Measurements from ENCODE around the gene GPR132. TPM values are rescaled to one million over a fixed set of nuclear protein-coding genes. Genes with fewer than 3 reads are reported as not detected.

Gene GPR132
- total and polyA plus RNA-seq, 9 of the 15 experiments (the other 6 are each of a cell fraction or from before 2014, with no cell fraction given), result 0.01 to 1.1 (median 0.25) TPM; not detected in 1

DNA sequence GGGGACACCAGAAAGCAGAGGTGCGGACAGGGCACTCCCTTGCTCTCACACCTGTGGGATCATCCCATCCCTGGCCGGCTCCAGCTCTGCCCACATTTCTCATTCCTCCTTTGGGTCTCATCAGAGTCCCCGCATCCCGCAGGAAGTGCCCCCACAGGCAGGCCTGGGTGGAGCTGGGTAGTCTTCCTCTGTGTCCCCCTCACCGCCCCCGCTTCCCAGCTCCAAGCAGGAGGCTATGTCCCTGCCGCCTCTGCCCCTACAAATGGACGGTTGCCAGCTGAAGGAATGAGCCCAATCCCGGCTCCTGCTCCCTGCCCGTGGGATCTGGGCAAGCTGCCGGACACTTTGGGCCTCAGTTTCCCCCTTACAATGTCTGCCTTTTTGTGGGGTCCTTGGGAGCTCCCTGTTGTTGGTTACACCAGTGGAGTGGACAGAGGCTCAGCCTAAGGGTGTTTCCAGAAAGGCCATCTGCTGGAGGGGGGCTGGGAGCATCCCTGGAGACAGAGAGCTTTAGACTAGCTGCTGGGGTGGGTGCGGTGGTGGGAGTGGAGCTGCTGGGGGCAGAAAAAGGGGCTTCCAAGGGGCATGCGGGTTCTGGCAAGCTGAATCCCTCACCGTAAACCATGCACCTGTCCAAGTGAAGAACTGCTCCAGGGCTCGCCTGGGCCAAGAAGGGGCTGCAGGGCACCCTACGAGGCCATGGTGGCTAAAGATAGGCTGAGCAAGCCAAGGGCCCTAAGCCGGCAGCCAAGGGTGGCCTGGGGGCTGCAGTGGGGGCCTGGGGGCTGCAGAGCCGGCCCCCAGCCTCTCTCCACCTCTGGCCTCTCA, 7.9 kb upstream of the GPR132 start:
- FAIRE-seq, result no peak

More for the DNA sequence above, 7.9 kb upstream of the GPR132 start:
- Histone ChIP-seq H3K79me2 (ENCODE audit: control insufficient read depth, insufficient read depth, low read length) (no peaks in the 10 kb centered on the region), H3K4me3 (no peak overlapping the region), H3K4me2 (ENCODE audit: insufficient read depth, low read length) (no peak overlapping the region), H3K27me3 (ENCODE audit: control insufficient read depth in 2 of 2, insufficient read depth in 2 of 2, low read length in 2 of 2) (no peaks in the 10 kb centered on the region), H3K4me1 (replicated peaks in 1 of 2; ENCODE audit: control insufficient read depth in 2 of 2, insufficient read depth in 2 of 2, low read length in 2 of 2) (peaks cover 12 to 55% of the 10 kb centered on the region in 2 experiments; a peak in 4 of 5 replicates), H3K36me3 (ENCODE audit: control insufficient read depth, insufficient read depth, low read length) (no peaks in the 10 kb centered on the region), H3K9me1 (ENCODE audit: control insufficient read depth, insufficient read depth, low read length) (peaks cover 4% of the 10 kb centered on the region), H3K27ac (ENCODE audit: extremely low read depth, low read depth, low read length) (no peak overlapping the region), H4K20me1 (replicated peaks; ENCODE audit: control insufficient read depth, insufficient read depth, low read length) (no peaks in the 10 kb centered on the region), H3K9ac (ENCODE audit: insufficient read depth in 1 of 2, low read depth in 2 of 2, low read length in 2 of 2) (no peak overlapping the region), H3K9me3 (replicated peaks; ENCODE audit: control insufficient read depth, insufficient read depth, low read depth, low read length) (no peaks in the 10 kb centered on the region), H2AFZ (ENCODE audit: low read depth, low read length) (no peak overlapping the region)
- DNase-seq (ENCODE audit: extremely low read depth in 1 of 4, low spot score in 3 of 4) (no peak), ATAC-seq (no peak)
- intact Hi-C loops (cut with micrococcal nuclease) (no loop called here), in situ Hi-C loops (cut with MboI) (no loop called here)
- WGBS (ENCODE audit: insufficient coverage, low coverage, missing lambda C conversion rate), result 34% methylated on average over 13 of the region's 18 CpGs
- POLR2A ChIA-PET, result interaction anchor here (0.6 to 2.9 kb wide), 4 partner anchors 8 to 89 kb away, joined by 3 to 12 read pairs (median 3); partner anchors contain the start of gene GPR132
- BruUV-seq (replicated peaks), result no TSS peak
- TF ChIP-seq FOXP1 (CRISPR knock-in tag; IDR thresholded peaks at IDR 0.05) (no peak), JUNB (CRISPR knock-in tag; conservative IDR thresholded peaks at IDR 0.05) (no peak), KDM5B (IDR thresholded peaks at IDR 0.05; ENCODE audit: insufficient replicate concordance, low read depth, low read length) (no peak), MAFK (IDR thresholded peaks at IDR 0.05; ENCODE audit: low read length) (no peak), ATF3 (IDR thresholded peaks at IDR 0.05) (no peak), ATF3 (CRISPR knock-in tag; conservative IDR thresholded peaks at IDR 0.05) (no peak), ZNF408 (CRISPR knock-in tag; IDR thresholded peaks at IDR 0.05; ENCODE audit: low read depth) (no peak), ERF (CRISPR knock-in tag; IDR thresholded peaks at IDR 0.05) (no peak), LCOR (CRISPR knock-in tag; IDR thresholded peaks at IDR 0.05) (no peak), CBX2 (IDR thresholded peaks at IDR 0.05; ENCODE audit: insufficient read depth, low read length, poor library complexity, severe bottlenecking) (no peak), PYGO2 (tag; IDR thresholded peaks at IDR 0.05) (no peak), CHCHD3 (CRISPR knock-in tag; IDR thresholded peaks at IDR 0.05) (no peak), RAD21 (CRISPR knock-in tag; conservative IDR thresholded peaks at IDR 0.05 in 1 of 2, IDR thresholded peaks at IDR 0.05 in 1 of 2) (no peak)
- TF ChIP-seq, protein P1, sequence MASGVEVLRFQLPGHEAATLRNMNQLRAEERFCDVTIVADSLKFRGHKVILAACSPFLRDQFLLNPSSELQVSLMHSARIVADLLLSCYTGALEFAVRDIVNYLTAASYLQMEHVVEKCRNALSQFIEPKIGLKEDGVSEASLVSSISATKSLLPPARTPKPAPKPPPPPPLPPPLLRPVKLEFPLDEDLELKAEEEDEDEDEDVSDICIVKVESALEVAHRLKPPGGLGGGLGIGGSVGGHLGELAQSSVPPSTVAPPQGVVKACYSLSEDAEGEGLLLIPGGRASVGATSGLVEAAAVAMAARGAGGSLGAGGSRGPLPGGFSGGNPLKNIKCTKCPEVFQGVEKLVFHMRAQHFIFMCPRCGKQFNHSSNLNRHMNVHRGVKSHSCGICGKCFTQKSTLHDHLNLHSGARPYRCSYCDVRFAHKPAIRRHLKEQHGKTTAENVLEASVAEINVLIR (CRISPR knock-in tag; IDR thresholded peaks at IDR 0.05), result no peak
- TF ChIP-seq, protein P2, sequence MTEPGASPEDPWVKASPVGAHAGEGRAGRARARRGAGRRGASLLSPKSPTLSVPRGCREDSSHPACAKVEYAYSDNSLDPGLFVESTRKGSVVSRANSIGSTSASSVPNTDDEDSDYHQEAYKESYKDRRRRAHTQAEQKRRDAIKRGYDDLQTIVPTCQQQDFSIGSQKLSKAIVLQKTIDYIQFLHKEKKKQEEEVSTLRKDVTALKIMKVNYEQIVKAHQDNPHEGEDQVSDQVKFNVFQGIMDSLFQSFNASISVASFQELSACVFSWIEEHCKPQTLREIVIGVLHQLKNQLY (CRISPR knock-in tag; conservative IDR thresholded peaks at IDR 0.05), result no peak
- CTCF ChIA-PET (ENCODE audit: low intra/inter-chr PET ratio), result no interaction called here

All from K562 (cell line).